ENCODE results near the gene APOBEC3F.
"Not testable (repeated sequence)": the region's sequence is repeated elsewhere in the genome, so short reads cannot be mapped to it uniquely, and the experiment has no call there.

GRCh38 chr22:39072581-39072981 lies 31.9 kb downstream of the APOBEC3F start:
- TF ChIP-seq POLR2A (IDR thresholded peaks at IDR 0.05); CTCF (IDR thresholded peaks at IDR 0.05); EP300 (IDR thresholded peaks at IDR 0.05; ENCODE audit: low read depth): not testable (repeated sequence)
